HG03039 (cell line): Measurements from ENCODE around the gene PRKG1.
"Not testable (repeated sequence)": the region's sequence is repeated elsewhere in the genome, so short reads cannot be mapped to it uniquely, and the experiment has no call there.

Experiments used
- ATAC-seq: cut with Tn5 transposase; IDR thresholded peaks from one replicate; pipeline ENCODE4 v1.9.1; 2021; ENCODE audit warnings: mild to moderate bottlenecking, moderate library complexity; ENCODE audit not compliant: unreplicated experiment

Gene PRKG1

DNA sequence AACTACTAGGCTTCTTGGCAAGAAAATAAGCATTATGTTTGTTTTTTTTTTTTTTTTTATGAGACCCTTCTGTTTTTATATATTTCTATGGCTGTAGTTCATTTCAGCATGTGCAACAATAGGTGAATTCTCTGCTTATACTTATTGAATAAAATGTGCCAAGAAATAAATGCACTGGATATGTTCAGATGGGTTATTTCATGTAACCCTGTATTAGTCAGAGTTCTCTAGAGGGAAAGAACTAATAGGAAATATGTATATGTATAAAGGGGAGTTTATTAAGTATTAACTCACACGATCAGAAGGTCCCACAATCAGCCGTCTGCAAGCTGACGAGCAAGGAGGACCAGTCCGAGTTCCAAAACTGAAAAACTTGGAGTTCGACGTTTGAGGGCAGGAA is 332.3 kb downstream of the PRKG1 start:
- no peak for ATAC-seq

DNA sequence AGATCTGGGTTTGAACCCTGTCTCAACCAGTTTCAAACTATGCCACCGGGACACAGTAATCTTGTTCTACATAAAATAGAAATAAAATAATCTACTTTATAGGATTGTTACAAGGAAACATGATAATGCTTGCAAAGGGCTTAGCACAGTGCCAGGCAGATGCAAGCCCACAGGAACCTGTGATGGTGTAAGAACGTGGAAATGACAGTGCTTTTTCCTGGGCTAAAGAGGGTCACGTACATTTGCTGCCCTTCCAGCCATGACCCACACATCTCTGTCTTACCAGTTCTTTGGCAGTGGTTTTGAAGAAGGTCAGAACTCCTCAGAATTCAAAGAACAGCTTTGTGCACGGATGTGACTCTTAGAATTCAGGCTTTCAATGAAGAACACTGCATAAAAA is 342.2 kb downstream of the PRKG1 start:
- no peak for ATAC-seq

DNA sequence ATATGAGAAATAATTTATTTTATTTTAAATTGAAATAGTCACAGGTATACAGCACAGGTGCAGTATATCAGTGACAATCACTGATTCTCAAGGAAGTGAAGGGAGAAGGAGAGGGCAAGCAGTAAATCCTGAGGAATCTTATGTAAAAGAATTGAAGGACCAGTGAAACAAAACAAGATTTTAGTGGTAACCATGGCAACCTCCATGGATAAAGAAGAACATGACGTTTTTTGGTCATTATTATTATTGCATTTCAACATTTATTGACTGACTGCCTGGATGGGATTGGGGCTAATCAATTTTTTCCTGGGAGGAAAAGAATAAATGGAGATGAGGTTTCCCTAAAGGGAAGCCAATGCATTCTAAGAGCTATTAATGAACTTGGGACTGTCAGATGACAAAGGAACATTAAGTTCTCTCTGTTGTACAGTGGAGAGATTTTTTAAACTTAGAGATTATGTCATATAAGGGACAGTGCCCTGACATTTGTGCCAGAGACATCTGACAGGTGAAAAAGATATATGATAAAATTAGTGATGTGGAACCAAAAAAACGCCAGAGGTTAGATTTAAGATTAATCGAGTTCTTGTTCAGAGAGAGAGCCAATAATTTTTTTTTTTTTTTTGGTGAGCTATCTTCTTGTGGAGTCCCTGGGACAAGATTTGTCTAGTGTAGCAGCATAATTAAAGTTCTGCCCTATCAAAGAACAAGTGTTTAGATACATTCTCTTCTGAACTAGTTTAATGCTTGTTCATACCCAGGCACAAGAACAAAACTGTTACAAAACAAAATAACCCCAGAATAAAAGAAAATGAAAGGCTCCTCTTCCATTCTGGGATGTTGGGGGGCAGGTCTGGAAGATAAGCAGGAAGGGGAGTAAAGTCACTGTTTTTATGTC is 345.2 kb downstream of the PRKG1 start:
- ATAC-seq: no peak

DNA sequence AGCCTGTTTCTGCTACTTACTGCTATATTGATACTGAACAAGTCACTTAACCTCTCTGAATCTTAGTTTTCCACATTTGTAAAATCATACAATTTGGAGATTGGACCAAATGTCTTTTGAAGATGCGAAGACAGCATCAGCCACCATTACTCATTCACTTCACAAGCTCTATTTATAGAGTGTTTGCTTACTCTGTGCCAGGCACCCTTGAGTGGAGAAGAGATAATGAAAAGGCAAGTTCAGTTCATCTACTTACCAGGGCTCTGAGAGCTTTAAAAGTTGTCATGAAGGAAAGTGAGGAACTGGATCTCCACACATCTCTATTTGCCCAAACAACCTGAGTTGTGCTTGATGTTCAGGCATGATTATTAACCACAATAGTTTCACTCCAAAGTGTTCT is 347.6 kb downstream of the PRKG1 start:
- no peak for ATAC-seq

DNA sequence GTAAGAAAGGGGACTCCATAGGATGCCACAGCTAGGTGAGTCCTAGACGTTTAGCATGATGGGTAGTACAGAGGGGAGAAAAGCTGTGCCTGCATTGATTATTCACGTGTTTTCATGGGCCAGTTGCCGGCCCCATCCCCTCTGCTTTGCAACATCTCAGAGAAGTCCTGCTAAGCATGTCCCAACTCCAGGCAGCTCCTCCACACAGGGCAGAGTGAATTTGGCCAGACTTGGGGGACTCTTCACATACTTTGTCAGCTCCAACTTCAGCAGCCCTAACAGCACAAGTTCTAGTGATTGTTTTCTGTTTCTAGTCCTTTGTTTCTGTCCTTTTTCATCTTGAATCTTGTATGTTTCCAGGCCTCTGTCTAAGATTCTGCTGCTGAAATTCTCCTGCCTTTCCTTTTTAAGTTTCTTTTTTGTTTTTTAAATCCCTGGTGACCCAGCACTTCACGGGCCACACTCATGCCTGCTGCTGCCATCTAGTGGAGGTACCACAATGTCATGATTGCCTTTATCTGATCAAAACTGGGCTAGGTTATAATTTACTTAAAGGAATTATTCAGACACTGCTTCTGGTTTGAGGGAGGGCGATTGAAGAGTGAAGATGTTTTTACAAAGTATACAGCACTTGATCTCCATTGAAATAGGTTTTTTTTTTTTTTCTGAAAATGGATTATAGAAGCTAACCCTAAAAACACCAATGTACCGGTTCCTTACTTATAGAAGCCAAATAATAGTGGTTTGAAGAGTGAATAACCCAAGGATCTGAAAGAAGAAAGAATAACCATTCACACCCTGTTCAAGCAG is 348.2 kb downstream of the PRKG1 start:
- ATAC-seq: peak; percentile 59

DNA sequence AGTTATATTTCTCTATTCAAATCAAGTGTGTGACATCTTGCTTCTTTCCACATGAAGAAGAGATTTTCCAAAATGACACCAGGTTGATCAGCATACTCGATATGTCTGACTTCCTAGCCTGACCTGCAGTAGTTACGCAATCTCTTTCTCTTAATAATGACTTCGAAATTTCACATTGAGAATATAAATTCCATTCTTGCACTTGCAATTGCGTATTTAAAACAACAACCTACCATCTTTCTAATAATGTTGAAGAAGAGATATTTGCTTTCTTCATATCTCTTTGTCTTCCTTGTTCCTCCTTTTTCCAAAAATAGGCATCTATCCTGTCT is 348.8 kb downstream of the PRKG1 start:
- no peak for ATAC-seq

DNA sequence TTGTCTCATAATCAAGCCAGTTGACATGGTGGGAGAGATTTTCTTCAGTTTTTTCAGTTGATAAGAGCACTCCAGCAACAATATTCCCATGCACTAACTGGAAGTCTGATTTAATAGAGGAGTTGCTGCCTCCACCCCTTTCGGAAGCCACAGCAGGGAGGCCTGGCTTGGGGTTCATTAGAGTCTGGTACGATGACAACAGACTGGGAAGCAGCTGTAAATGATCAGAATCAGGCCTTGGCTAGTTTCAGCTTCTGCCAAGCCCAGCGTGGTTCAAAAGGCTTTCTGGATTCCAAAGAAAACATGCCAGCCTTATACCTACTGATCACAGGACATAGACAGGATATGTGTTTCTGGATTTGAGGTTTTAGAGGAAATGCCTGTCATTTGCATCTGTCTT is 351.1 kb downstream of the PRKG1 start:
- no peak for ATAC-seq

DNA sequence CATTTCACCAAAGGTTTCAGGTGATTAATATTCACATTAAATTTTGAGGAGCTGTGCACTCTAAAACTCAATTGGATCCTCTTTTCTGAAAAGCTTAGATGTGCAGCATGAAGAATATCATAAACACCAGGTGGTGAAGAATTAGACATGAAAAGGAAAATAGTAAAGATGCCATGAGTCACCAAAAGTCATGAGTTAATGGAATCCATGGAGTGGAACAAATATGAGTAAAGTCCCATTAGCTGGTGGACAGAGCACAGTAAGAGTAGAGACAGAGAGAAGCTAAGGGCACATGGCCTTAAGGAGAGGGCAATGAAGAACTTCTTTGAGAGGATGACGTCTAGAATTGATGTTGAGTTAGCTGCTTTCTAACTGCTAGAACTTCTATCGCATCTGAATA is 353.5 kb downstream of the PRKG1 start:
- no peak for ATAC-seq

DNA sequence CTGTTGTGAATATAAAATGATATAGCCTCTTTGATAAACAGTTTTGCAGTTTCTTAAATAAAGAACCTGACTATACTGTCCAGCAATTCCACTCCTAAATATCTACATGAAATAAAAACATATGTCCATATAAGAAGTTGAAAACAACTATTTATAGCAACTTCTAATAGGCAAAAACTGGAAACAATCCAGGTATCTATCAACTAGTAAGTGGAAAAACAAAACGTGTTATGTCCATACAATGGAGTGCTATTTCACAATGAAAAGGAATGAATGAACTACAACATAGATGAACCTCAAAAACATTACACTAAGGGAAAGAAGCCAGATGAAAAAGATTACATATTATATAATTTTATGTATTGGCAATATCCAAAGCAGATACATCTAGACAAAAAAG is 356.2 kb downstream of the PRKG1 start:
- ATAC-seq: no peak

DNA sequence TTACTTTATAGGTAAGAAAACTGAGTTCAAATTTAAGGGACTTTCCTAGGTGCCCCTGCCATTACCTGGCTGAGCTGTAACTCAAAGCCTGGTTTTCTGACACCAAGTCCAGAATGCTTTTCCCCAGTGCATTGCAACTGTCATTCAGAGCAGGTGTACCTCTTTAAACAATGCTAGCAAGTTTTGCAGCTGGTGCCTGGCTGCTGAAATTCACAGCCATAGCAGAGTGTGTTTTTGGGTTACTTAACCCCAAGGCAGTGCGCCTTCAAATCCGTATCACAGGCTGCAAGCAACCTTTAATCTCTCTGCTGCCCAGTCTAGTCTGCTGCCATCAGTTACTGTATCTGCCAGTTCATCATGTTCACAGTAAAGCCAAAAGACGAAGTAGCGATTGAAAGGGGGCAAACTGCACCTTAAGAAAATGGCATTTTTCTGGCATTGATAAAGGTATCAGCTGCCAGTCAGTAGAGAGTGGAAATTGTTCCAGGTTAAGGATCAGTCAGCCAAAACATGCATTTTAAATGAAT is 359.7 kb downstream of the PRKG1 start:
- no peak for ATAC-seq

DNA sequence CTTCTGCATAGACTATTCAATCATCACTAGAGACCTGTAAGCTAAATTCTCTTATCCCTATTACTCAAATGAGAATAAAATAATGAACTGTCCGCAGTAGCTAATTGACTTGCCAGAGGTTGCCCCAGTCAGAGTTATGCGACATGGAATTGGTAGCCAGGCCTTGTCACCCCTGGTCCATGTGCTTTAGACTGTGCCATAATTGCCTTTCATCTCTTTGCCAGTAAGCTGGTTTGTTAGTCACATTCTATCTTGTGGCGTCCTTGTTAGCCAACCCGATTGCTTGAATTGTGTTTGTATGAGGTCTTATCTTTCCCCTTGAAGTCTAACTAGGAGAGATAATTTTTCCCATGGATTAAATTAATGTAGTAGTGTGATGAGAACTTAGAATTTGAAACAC is 362.5 kb downstream of the PRKG1 start:
- no peak for ATAC-seq

DNA sequence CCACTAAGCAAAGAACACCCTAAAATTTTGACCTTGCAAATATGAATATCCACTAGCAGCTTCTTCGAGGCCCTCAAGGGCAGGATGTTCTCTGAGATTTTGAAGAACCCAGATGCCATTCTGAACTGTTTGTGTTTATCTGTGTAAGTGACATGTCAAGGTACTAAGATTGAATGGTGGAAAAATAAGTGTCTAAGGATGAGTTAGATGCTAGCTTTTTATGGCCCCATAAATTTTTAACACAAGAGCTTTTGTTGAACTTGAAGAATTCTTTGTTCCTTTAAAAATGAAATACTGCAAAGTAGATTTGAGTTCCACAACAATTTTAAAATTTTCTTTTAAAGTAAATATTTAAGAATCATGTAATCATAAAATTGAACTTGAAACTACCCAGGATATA is 365.4 kb downstream of the PRKG1 start:
- no peak for ATAC-seq

DNA sequence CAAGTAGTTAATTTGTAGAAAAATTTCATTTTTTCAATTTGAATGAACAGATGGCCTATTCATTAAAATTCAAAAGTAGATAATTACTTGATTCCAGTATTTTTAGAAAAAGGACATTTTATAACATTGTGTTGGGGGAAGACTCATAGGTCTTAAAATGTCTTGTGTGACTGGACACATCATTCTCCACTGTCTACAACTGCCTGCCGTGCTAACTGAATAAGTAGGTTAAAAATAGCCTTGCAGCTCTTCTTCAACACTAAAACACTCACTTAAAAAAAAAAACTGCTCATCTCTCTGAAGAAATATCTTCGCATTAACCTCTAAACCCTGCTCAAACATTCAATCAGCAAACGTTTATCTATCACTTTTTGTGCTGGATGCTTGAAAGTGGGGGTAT is 371.3 kb downstream of the PRKG1 start:
- ATAC-seq: no peak

DNA sequence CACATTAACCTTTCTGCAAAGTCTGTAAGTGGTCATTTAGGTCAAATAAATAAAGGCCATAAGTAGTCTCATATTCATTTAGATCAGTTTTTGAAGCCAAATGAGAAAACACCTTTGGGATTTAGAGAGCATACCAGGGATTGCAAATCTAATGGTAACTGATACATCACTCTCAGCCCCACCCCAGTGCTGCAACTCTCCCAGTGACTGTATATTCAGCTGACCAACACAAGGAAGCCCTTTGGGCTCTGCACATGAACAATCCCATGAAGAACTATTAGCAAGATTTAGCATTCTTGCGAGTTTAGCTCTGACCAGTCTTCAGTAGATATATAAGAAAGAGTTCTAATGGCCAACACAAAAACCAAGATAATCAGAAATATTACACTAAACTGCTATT is 372.8 kb downstream of the PRKG1 start:
- ATAC-seq: no peak

DNA sequence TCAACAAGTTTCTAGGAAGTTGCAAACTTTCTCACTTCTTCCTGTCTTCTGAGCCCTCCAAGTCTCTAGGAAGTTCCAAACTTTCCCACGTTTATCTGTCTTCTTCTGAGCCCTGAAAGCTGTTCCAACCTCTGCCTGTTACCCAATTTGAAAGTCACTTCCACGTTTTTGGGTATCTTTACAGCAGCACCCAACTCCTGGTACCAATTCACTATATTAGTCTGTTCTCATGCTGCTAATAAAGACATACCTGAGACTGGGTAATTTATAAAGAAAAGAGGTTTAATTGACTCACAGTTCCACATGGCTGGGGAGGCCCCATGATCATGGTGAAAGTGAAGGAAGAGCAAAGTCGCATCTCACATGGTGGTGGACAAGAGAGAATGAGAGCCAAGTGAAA is 381.5 kb downstream of the PRKG1 start:
- ATAC-seq: not testable (repeated sequence)

DNA sequence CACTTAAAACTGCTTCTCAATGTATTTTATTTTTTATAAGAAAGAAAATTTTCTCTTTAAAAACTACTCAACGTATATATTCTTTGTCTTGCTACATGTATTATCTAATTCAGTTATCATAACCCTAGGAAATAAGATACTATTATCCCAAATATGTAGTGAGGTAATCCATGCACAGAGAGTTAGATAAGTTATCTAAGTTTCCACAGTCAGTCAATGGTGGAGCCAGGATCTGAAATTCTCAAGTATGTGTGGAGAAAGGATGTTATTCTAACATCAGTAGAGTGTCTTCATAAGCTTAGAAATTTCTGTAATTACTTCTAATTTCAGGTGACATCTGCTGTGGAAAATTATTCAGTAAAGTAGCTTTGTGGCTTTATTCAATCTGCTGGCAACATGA is 385.2 kb downstream of the PRKG1 start:
- no peak for ATAC-seq

DNA sequence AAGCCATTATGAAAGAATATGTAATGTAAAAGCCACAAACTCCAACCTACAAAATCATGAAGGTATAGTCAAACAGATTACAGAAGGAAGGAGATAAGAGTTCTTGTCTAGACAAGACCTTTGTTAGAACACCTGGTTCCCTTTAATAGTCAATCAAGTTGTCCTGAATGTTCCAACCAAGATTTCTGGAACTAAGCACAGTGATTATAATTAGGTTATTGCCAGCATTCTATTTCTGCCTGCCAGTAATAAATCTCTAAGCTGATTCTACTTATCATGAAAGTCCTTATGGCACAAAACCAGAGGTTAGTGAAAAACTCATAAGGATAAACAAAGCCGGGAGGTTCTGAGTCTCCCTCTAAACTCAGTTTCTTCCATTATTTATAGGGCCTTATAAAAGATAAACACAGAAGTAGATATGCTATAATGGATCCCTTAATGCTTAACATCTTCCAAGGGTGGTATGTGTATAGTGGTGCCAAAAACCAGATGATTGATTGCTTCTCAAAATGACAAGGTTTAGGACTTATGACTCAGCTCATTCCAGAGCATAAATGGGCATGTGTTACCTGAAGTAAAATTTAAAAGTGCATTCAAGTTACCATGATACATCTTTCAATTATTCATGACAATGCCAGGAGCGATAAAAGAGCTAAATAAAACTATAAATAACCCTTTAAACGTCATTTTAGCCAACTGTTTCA is 387.9 kb downstream of the PRKG1 start:
- no peak for ATAC-seq

DNA sequence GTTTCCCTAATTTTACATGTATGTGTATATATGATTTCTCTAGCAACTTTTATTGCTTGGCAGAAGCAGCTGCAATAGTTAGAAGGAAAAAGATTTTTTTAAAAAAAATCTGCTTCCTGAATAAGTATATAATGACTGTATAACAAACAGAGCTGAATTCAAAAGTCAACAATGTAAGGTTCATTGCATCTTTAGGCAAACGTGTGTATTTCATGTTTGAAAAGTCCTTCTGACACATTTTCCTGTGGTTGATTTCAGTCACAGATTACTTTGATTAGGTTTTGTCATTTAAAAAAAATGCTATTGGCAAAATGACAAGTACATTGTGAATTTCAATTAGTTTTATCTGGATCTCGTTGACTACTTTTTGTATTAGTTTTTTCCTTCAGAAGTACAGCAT is 394.1 kb downstream of the PRKG1 start:
- ATAC-seq: no peak

DNA sequence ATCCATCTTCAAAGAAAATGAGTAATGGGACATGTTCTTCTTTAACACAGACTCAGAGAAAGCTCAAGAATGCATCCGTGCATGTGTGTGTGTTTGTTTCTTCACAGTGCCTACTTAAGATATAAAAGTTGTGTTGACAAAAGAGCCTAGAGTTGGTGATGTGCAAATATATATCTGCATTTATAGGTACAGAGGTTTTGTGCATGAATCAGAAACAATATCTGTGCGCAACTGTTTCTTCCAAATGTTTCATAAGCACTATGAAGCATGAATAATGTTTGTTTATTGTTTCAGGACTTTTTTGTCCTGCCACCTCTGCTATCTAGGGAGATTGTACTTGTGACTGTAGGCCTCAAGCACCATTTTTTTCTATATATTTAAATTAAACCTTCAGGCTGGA is 395.4 kb downstream of the PRKG1 start:
- ATAC-seq: no peak

DNA sequence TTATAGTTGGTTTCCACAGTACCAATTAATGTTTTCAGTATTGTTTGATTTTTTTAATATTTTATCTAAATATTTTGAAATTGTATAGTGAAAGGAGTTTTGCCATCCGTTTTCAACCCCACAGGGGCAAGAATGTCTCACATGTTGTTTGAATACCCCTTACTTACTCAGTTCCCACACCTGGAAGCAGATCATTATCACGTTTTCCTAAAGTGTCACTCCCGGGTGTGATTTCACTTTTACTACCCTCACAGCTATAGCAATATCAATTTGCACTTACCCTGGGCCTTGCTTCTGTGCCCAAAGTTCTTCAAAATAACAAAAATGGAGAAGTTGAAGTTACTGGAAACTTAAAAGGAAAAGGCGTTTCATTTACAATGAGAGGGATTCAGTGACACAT is 397.0 kb downstream of the PRKG1 start:
- ATAC-seq: no peak

DNA sequence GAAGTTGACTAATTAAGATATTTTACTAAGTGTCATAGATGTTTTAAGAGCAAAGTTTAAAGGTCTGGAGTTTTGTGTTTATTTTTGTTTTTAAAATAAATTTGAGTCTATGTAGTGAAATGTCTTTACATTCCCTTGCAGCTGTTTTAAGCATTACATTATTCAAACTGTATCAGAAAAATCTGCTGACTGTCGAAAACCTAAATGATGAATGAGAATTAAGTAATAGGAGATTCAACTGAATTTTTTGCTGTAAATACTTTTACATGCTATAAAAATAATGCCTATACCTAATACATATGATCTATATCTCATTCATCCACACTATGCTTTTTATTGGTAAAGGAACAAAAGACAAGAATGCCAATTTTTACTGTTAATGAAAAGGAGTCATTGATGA is 397.9 kb downstream of the PRKG1 start:
- ATAC-seq: no peak

DNA sequence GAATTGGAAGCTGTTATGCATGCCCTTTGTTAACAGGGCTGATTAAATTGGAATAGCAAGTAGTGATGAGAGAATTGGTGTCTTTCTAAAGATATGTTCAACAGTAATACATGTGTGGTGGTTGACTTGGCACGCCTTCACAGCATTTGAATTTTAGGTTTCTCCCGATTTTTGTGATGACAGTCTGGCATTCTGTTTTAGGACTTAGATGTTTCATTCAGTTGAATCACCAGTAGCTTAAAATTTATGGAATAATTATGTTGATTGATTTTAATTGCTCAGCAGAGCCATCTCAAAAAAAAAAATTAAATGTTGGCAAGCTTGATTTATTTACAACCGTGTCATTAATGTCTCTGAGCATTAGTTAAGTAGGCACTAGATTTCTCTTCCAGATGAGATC is 405.4 kb downstream of the PRKG1 start:
- ATAC-seq: no peak
